GM04504 (cell line): ENCODE data around the gene NR2F1-AS1.

ENCODE experiments used
- DNase-seq: peaks from one replicate; pipeline ENCODE4 v3.0.0-alpha.2; 2012; ENCODE audit warnings: low read depth

Gene NR2F1-AS1

DNA sequence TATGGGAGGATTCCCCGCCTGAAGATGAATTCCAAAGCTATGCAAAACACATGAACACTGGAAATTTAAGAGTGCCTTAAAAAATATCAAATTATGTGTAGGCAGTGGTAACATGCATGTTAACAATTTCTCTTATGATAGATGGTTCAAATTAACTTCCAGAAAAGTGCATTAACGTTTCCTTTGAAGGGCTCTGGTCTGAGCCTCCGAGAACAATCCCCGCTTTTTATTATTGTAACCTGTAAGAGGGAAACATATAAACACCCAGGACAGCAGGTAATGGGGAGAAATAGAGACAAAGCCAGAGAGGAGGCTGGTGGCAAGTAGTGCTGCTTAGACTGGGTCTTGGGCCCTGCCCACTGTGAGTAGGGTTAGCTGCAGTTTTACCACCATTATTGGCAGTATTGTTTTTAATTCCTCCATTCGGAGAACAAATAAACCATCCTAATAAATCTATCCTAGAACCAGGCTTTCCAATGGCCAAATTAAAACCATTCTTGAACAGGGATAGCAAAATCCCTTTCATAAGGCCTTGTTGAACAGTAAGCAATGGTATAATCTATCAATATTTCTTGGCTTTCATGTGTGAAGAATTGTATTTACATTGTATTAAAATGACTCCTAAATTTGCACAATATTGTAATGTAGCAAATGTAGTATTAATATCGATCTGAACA, 8.3 kb upstream of the NR2F1-AS1 start:
- DNase-seq, result no peak

DNA sequence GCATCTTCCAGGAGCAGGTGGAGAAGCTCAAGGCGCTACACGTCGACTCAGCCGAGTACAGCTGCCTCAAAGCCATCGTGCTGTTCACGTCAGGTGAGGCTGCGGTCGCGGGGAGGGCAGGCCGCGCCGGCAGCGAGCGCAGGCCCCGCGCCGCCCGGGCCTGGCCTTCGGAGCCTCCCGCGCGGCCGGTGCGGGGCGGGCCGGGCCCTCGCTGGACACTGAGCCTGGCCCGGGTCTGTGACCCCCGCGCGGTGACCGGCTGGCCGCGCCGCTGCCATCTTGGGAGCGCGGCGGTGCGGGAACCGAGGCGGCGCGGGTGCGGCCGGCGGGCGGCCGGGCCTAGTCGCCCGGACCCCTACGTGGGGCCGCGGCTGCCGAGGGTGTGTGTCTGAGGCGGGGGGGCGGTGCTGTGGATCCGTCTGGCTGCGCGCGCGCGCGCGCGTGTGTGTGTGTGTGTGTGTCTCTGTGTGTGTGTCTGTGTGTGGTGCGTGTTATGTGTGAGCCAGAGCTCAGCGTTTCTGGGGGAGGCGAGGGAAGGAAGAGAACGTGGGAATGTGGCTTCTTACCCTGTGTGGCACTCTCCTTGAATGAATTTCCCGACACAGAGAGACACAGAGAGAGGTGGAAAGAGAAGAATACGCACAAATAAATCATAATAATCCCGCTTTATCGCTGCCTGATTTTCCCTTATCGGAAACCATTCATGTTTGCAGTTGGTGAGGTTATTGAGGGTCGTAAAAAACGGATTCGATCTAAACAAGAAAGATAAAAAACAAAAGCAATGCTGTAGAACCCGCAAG, 7.5 kb upstream of the NR2F1-AS1 start:
- DNase-seq, result no peak

DNA sequence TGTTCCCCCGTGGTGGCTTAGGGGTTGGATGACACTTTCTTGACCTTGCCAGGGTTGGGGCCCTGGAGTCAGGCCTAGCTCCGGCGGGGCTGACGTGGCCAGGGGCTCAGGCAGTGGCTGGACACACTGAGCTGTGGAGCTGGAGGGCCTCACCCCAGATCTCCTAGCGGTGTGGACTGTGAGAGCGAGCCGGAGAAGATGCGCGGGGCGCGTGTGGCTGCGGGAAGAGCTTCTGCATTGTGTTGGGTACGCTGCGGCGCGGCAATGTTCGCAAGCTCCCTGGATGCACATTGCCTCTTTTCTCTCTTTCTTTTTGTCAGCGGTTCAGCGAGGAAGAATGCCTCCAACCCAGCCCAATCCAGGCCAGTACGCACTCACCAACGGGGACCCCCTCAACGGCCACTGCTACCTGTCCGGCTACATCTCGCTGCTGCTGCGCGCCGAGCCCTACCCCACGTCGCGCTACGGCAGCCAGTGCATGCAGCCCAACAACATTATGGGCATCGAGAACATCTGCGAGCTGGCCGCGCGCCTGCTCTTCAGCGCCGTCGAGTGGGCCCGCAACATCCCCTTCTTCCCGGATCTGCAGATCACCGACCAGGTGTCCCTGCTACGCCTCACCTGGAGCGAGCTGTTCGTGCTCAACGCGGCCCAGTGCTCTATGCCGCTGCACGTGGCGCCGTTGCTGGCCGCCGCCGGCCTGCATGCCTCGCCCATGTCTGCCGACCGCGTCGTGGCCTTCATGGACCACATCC, 6.8 kb upstream of the NR2F1-AS1 start:
- no peak for DNase-seq

DNA sequence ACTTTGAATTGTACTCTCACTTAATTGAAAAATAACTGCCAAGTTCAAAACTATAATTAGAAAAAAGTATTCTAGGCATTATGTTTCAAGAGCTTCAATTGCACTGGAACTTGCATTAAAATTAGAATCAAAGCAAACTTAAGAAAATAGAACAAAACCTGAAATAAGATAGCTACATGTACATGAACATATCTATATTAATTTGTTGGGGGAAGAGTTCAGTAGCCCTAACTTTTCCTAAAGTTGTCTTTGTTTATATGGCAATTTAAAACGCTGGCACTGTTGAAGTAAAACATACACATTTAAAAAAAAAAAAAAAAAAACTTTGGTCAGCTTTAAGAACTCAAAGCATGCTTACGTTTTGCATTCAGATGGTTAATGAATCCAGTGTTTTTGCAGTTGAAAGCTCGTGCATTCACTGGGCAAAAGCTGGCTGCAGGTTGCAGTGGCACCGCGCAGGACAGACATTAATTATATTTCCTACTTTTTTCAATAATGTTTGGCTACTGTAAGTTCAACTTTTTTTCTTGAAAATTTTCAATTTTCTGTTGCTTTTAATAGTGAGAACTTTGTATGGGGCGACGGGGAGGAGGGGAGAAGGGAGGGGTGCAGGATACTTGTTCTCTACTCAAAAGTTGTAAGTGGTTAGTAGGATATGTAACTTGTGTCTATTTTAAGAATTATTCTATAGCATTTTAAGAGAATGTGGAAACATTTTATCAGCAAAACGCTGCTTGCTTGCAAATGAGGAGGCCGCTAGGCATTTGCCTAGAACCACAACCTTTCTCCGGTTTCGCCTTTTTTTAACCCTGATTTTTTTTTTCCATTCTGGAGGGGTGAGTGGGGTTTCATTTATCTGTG, 5.9 kb upstream of the NR2F1-AS1 start:
- DNase-seq, result no peak

DNA sequence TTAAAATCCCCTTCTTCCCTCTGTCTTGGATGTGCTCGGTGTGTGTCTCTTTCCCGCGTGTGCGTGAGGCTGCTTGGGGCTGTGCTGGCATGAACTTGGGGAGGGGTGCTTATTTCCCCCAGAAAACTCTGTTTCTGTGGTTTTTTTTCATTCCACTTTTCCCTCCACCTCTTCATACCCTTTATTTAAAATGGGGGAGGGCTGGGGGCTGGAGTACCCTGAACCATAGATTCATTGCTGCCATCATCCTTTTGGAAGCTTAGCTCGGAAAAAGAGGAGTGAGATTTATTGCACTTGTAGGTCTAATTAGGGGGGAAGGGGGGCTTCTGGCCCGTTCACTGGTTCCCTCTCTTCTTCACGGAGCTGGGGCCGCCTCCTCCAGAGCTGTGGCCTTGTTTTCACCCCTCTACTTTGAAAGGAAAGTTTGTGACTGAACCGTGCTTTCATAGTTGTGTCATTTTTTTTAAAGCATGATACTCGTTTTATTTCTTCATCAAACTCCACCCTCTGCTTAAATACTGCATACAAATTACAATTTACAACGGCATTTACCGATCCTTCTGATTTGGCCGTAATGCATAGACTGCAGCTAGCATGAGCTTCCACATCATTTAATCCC, 4.9 kb upstream of the NR2F1-AS1 start:
- DNase-seq, result no peak

DNA sequence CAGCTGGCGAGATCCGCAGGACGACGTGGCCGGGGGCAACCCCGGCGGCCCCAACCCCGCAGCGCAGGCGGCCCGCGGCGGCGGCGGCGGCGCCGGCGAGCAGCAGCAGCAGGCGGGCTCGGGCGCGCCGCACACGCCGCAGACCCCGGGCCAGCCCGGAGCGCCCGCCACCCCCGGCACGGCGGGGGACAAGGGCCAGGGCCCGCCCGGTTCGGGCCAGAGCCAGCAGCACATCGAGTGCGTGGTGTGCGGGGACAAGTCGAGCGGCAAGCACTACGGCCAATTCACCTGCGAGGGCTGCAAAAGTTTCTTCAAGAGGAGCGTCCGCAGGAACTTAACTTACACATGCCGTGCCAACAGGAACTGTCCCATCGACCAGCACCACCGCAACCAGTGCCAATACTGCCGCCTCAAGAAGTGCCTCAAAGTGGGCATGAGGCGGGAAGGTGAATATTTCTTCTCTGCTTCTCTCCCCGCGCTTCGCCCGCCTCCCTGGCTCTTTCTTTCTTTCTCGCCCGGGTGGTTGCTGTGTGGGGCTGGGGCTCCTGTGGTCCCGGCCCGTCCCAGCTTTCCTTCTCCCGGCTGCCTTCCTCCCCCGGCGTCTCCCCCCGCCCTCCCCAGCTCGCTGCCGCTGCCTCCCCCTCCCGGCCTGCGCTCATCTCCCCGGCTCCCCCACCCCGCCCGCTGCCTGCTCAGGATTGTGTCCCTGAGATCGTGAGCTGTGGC, 4.2 kb upstream of the NR2F1-AS1 start:
- no peak for DNase-seq

DNA sequence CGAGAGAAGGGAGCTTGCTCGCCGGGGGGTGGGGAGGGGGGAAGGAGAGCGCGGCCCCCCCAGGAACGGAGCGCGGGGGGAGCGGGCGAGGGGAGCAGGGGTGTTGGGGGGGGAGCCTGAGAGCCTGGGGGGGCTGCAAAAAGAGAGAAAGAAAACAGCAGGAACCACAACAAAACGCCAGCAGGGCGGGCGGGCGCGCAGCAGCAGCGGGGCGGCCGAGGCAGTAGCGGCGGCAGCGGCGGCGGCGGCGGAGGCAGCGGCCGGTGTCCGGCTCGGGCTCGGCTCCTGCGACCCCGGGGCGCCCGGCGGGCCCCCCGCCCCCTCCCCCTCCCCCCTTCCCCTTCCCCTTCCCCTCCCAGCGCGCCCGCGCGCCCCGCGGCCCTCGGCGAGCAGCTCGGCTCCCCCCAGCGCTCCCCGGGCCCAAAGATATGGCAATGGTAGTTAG, 3.6 kb upstream of the NR2F1-AS1 start:
- DNase-seq, result no peak

DNA sequence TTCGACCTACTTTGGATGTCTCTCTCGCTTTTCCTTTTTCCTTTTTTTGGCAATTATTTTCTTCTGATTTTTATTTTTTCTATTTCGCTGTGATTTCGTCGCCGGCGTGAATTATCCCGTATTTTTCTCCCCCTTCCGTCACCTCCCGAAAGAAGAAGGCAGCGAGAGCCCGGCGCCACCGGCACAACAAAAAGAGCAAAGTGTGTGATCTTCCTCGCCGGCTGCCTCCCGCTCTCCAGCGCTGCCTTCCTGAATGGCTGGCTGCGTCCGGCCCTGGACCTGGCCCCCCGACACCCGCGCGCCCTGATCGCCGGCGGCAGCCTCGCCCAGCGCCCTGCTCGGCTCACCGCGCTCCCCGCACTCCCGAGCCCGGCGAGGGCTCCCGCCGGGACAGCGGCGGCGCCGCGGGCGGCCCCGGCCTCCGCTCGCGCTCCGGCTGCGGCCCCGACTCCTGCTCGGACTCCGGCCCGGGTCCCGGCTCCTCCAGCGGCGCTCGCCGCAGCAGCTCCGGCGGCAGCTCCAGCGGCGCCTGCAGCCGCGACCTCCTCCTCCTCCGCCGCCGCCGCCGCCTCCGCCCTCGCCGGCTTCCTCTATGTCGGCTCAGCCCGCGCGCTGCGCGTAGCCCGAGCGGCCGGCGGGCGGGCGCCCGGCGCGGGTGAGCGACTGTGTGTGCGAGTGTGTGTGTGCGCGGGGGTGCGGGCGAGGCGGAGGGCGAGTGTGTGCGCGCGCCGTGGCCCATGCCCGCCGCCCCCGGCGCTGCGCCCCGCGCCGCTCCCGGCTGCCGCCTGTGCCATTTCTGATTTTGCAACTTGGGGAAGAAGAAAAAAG, 3.0 kb upstream of the NR2F1-AS1 start:
- DNase-seq, result no peak

DNA sequence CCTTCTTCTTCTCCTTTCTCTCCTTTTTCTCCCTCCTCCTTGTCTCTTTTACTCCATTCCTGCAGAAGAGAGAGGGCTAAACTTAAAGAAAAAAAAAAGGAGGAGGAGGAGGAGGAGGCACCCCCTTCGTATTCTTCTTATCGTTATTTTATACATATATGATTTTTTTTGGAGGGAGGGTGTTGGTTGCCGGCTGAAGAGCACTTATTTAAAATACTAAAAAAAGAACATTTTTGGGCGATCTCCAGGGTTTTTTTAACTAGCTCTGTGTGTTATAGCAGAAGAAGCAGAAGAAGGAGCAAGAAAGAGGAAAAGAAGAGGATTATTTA, 2.4 kb upstream of the NR2F1-AS1 start:
- DNase-seq, result no peak

DNA sequence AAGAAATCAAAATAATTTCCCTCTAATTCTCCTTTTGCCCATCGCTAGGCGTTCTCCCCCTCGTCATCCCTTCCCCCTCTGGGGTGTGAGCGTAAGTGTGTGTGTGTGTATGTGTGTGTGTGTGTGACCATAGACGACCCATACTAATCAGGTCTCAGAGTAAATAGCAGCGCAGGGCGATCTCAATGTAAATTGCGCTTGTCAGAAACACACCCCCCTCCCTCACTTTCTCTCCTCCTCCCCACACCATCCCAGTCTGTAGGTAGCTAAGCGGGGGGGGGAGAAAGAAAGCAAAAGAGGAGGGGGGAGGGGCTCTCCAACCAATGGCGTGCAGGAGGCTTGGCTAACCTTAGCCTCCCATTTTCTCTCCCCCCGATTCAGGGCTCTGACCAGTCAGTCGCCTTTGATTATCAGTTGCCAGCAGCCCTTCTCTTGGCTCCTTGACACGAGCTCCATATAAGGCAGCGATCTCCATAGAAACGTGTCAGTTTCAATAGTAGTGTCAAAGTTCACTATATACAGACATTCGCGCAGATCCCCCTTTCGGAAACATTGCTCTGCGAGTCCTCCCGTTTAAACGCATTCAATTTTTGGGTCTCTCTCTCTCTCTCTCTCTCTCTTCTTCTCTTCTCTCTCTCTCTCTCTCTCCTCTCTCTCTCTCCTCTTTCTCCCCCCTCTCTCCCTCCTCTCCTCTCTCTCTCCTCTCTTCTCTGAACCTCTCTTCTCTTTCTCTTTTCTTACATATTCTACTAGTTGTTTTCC, 1.8 kb upstream of the NR2F1-AS1 start, which contains the start of gene NR2F1:
Gene NR2F1 (plus strand): TSS at position 546 of the 762 bp plus-strand sequence. CDS start 1,802 bp downstream, outside the sequence.
- peak; percentile 84 for DNase-seq

DNA sequence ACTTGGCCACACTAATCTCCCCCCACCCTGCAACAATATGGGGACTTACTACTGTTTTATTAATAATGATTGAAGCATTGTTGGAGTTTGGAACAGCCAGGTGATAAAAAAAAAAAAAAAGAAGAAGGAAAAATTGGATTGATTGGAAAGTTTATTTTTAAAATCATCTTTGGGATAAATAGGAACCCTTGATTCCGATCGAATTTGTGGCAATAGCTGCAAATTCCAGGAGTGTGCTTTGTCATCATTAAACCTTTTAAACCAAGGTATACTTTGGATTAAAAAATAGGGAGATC, 1.1 kb upstream of the NR2F1-AS1 start:
- DNase-seq, result no peak

DNA sequence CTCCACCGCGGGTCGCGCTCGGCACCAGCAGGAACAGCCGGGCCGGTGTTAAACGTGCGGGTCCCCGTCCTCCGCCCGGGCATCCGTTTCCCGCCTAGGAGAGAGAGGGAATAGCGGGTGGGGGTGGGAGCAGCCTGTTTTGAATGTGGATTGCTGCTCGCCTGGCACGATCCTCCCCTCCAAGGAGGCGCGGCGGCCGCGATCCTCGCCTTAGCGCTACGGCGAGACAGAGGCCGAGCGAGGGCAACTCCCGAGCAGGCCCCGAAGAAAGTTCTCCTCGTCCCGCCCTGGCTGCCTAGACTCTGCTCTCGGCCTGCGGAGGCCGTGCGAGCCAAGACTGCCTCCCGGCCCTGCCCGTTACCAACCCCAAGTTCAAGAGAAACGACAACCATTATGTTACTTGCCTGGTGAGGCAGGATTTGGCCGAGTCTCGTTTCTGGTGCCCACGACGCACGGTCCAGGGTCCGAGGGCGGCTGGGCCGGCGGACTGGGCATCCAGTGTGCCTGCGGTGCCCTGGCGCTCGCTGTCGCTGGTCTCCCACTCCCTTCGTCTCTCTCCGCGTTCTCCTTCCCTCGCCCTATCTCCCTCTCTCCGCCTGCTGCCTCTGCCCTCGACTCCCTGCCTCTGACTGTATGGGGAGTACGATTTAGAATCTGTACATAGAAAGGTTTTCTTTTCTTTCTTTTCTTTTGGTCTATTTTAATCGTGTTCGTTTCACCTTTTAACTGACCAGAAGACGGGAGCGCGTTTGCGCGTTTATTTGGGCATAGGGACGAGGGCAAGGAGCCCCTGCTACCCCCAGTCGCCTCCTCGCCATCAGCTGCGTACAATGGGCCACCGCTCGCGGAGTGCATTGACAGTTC, 724 bp downstream of the NR2F1-AS1 start:
- DNase-seq, result no peak

DNA sequence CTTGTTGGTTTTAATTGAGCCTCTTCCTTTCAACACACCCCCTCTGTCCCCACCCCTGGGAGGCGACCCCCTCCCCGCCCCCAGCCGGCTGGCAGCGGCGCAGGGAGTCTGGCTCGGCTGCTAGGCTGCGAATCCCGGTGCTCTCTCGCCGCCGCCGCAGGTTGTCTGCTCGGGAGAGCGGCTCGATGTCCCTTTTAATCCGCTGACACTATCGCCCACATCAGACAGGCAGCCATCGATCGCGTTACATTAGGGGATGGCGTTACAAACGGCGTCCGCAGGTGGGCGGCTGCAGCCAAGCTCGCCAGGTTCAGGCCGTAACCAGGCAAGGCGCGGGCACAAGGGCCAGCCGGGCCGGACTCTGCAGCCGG, 1.3 kb downstream of the NR2F1-AS1 start:
- no peak for DNase-seq

DNA sequence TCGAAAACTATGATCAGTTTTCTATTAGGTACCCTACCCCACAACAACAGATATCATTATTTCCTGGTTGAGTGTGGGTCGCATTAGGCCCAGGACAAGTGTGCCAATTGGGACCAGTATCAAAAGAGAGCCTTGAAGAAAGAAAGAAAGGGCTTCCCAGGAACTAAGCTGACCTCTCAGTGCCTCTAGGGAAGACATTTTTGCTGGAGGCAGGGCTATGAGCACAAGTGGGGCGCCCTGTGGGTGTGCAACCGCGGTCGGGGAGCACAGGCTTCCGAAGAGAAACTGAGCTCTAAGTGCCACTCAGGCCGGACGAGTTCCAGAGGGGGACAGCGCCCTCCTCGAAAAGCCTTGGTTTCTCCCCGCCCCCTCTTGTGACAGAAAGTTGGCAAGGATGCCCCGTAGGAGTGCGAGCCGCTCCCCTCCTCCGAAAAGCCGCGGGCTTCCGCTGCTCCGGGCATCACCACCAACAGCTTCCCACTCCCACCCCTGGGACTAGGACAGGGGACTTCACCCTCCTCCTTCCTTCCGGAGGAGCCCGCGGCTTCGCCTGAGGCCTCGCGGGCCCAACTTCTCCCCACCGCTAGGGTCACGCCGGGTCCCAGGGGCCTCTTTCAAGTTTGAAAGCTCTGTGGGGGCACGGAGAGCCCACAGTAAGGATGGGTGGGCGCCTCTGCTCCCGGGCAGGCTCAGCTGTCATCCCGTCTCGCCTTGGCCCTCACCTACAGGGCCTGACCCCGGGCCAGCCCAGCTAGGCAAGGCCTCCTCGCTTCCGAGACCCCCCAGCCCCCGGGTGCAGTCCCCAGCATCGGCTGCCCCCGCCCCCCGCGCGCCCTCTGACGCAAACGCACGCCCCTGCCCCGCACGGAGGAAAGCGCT, 2.0 kb downstream of the NR2F1-AS1 start:
- no peak for DNase-seq

DNA sequence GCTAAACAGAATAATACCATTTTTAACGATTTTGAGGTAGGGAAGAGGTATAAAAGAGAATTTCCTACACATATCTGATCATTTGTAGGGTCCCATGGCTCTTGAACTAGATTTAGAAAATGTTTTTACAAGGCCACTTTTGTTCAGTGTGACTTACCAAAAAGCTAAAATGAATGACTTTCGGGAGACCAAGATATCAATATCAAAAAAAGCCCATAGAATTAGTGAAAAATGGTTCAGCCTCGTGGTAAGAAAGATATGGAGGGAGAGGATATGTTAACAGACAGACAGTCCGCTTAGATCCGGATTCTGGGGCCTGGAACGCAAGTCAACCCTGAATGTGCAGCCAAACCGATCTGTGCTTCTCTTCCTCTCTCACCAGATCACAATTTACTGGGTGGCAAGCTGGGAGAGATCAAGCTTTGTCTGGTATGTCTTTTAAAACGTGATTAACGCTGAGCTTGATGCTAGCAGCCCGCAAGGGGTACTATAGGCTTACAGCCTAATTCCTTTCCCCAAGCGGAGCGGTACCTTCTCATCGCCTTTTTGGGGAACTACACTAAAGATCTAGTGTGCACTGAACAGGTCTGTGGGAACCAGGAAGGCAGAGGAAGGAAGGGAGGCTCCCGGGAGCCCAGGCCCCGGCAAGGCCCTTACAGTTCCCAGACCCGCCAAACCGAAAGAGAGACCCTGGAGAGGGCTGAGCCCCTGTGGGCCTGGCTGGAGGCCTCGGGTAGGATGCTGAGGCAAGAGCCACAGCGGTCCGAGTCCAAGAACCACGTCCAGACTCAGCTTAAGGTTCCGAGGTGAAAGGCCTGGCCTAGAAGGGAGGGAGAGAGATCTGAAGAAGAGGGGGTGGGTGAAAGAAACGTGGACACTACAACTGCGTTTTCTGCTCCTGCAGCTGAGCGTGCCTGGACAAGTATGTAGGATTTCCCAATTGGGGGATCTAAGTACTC, 2.9 kb downstream of the NR2F1-AS1 start:
- DNase-seq, result no peak
